MM.1S (cell line): Measurements from ENCODE around the gene B9D2.

Experiments
- DNase-seq: peaks from one replicate; pipeline ENCODE4 v3.0.0-alpha.2; 2015
- H2AFZ ChIP-seq: fragments of 300-600 bp; sonication (generic); 2 replicates; pipeline ENCODE4 v1.6.0; 2016; ENCODE audit warnings: antibody characterized with exemption, low read length
- H3F3A ChIP-seq: fragments of 300-600 bp; sonication (generic); 2 replicates; pipeline ENCODE4 v1.6.1; 2016; ENCODE audit warnings: mild to moderate bottlenecking, antibody characterized with exemption, low read length, moderate library complexity, mixed read lengths; ENCODE audit not compliant: insufficient read depth
- H3K27ac ChIP-seq: fragments of 300-600 bp; sonication (generic); 2 replicates; pipeline ENCODE4 v1.5.1; 2016; ENCODE audit warnings: mild to moderate bottlenecking, low read length
- H3K27me3 ChIP-seq: fragments of 300-600 bp; sonication (generic); replicated peaks from 2 replicates; pipeline ENCODE4 v1.6.0; 2016; ENCODE audit warnings: low read length; ENCODE audit not compliant: insufficient read depth
- H3K36me3 ChIP-seq: fragments of 300-600 bp; sonication (generic); replicated peaks from 2 replicates; pipeline ENCODE4 v1.6.1; 2016; ENCODE audit warnings: mild to moderate bottlenecking, low read length, mixed read lengths; ENCODE audit not compliant: insufficient read depth
- H3K4me1 ChIP-seq: fragments of 300-600 bp; sonication (generic); 2 replicates; pipeline ENCODE4 v1.6.1; 2016; ENCODE audit warnings: low read length, mixed read lengths
- H3K4me2 ChIP-seq: fragments of 300-600 bp; sonication (generic); 2 replicates; pipeline ENCODE4 v1.6.0; 2016; ENCODE audit warnings: low read depth, low read length
- H3K4me3 ChIP-seq: fragments of 300-600 bp; sonication (generic); 2 replicates; pipeline ENCODE4 v1.5.1; 2016; ENCODE audit warnings: low read length, mixed read lengths
- H3K79me2 ChIP-seq: fragments of 300-600 bp; sonication (generic); 2 replicates; pipeline ENCODE4 v1.6.1; 2016; ENCODE audit warnings: mixed run types, low read length, mixed read lengths
- H3K9ac ChIP-seq: fragments of 300-600 bp; sonication (generic); 2 replicates; pipeline ENCODE4 v1.6.1; 2016; ENCODE audit warnings: low read length, mixed read lengths
- H3K9me2 ChIP-seq: fragments of 300-600 bp; sonication (generic); replicated peaks from 2 replicates; pipeline ENCODE4 v1.6.1; 2016; ENCODE audit warnings: mild to moderate bottlenecking, low read length, mixed read lengths; ENCODE audit not compliant: insufficient read depth
- H3K9me3 ChIP-seq: fragments of 300-600 bp; sonication (generic); replicated peaks from 2 replicates; pipeline ENCODE4 v1.6.1; 2016; ENCODE audit warnings: mild to moderate bottlenecking, low read length, mixed read lengths; ENCODE audit not compliant: insufficient read depth
- H4K20me1 ChIP-seq: fragments of 300-600 bp; sonication (generic); 2 replicates; pipeline ENCODE4 v1.6.1; 2016; ENCODE audit warnings: mild to moderate bottlenecking, low read length, moderate library complexity, mixed read lengths; ENCODE audit not compliant: insufficient read depth
- EZH2 ChIP-seq: fragments of 300-600 bp; sonication (generic); optimal IDR thresholded peaks from 2 replicates; pipeline ENCODE3; 2017; ENCODE audit warnings: low read depth, mild to moderate bottlenecking, antibody characterized with exemption, low read length, mixed read lengths
- EZH2phosphoT487 ChIP-seq: fragments of 300-600 bp; sonication (generic); IDR thresholded peaks from 2 replicates; pipeline ENCODE4 v1.6.1; 2018; ENCODE audit warnings: antibody characterized with exemption, low read length
- TF ChIP-seq, protein P1 (sequence below): fragments of 300-600 bp; sonication (generic); IDR thresholded peaks from 2 replicates; pipeline ENCODE4 v1.5.1; 2016; ENCODE audit warnings: antibody characterized with exemption, low read length, mixed read lengths

Gene B9D2

DNA sequence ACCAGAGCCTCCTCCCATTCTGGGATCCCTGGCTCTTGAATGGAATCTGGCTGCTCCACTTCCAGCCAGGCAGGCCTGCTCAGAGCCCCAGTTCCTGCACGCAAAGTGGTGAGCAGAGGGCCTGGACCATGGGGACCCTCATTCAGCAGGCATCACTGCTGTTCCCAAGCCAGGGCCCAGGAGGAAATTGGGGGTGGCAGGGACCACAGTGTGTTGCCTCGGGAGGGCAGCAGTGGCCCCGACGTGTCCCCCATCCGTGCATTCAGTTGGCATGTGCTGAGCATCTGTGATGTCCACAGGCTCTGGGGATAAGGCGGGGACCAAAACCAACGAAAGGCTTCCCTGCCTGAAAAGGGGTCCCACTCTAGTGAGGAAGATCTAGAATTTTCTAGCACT, 42.7 kb downstream of the B9D2 start:
- H3K9ac ChIP-seq, result no peak overlapping the region
- no peaks in the 10 kb centered on the region for H3K4me1 ChIP-seq
- no peaks in the 10 kb centered on the region for H3K36me3 ChIP-seq
- TF ChIP-seq EZH2 (no peak), EZH2phosphoT487 (no peak)
- TF ChIP-seq, protein P1, sequence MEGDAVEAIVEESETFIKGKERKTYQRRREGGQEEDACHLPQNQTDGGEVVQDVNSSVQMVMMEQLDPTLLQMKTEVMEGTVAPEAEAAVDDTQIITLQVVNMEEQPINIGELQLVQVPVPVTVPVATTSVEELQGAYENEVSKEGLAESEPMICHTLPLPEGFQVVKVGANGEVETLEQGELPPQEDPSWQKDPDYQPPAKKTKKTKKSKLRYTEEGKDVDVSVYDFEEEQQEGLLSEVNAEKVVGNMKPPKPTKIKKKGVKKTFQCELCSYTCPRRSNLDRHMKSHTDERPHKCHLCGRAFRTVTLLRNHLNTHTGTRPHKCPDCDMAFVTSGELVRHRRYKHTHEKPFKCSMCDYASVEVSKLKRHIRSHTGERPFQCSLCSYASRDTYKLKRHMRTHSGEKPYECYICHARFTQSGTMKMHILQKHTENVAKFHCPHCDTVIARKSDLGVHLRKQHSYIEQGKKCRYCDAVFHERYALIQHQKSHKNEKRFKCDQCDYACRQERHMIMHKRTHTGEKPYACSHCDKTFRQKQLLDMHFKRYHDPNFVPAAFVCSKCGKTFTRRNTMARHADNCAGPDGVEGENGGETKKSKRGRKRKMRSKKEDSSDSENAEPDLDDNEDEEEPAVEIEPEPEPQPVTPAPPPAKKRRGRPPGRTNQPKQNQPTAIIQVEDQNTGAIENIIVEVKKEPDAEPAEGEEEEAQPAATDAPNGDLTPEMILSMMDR, result no peak
- no peaks in the 10 kb centered on the region for H3K9me2 ChIP-seq
- H3K4me3 ChIP-seq, result no peak overlapping the region
- no peak overlapping the region for H3K27ac ChIP-seq
- DNase-seq, result no peak
- H3F3A ChIP-seq, result 0 out of 2 replicates have a peak, but pooled peaks cover 8% of the 10 kb centered on the region
- no peaks in the 10 kb centered on the region for H3K9me3 ChIP-seq
- no peaks in the 10 kb centered on the region for H3K27me3 ChIP-seq
- H3K79me2 ChIP-seq, result peaks cover under 1% of the 10 kb centered on the region; the same call in 1 of the 2 replicates
- no peak overlapping the region for H3K4me2 ChIP-seq
- no peaks in the 10 kb centered on the region for H4K20me1 ChIP-seq
- H2AFZ ChIP-seq, result no peak overlapping the region

DNA sequence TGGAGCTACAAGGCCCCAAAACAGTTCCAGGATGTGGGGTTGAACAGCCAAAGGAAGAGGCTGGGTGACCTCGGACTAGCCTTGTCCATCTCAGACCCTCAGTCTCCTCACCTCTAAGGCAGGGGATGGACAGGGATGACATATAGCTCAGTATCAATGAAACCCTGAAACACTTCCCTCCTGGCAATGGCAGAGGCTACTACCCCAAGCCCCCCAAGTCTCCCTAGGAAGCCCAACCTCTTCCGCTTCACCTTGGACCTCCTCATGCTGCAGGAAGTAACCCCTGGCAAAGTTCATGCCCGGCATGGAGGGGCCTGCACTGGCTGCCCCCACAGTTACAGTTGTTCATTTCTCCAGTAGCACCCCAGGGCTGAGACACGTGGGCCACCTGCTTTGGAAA, 43.4 kb downstream of the B9D2 start:
- Histone ChIP-seq H3K4me2 (no peak overlapping the region), H4K20me1 (no peaks in the 10 kb centered on the region), H3K4me3 (no peak overlapping the region), H3K36me3 (no peaks in the 10 kb centered on the region), H3K27ac (no peak overlapping the region), H3K9ac (no peak overlapping the region), H3F3A (0 out of 2 replicates have a peak, but pooled peaks cover 8% of the 10 kb centered on the region), H3K4me1 (no peaks in the 10 kb centered on the region), H2AFZ (no peak overlapping the region), H3K9me2 (no peaks in the 10 kb centered on the region), H3K79me2 (peaks cover 6% of the 10 kb centered on the region; the same call in 1 of the 2 replicates), H3K9me3 (no peaks in the 10 kb centered on the region), H3K27me3 (no peaks in the 10 kb centered on the region)
- TF ChIP-seq, protein P1, result no peak
- TF ChIP-seq EZH2 (no peak), EZH2phosphoT487 (no peak)
- DNase-seq, result no peak

DNA sequence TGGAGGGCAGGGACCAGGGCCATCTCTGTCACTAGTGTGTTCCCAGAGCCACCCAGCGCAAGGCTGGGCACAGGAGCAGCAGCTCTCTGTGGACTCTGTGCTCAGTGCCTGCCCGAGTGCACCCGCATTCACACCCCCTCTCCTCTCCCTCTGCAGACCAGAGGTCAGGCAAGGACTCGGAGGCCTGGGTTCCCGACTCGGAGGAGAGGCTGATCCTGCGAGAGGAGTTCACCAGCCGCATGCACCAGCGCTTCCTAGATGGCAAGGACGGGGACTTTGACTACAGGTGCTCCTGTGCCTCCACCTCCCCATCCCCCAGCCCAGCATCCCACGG, 43.8 kb downstream of the B9D2 start:
- no peak overlapping the region for H3K9ac ChIP-seq
- H3K27me3 ChIP-seq, result no peaks in the 10 kb centered on the region
- DNase-seq, result no peak

More for the DNA sequence above, 43.8 kb downstream of the B9D2 start:
- H3F3A ChIP-seq, result 0 out of 2 replicates have a peak, but pooled peaks cover 8% of the 10 kb centered on the region
- TF ChIP-seq EZH2 (no peak), EZH2phosphoT487 (no peak)
- TF ChIP-seq, protein P1, result no peak
- peaks cover 9% of the 10 kb centered on the region for H3K79me2 ChIP-seq
- no peak overlapping the region for H3K4me2 ChIP-seq
- no peak overlapping the region for H2AFZ ChIP-seq
- no peaks in the 10 kb centered on the region for H3K9me2 ChIP-seq
- H3K4me3 ChIP-seq, result no peak overlapping the region
- no peaks in the 10 kb centered on the region for H4K20me1 ChIP-seq
- no peaks in the 10 kb centered on the region for H3K4me1 ChIP-seq
- H3K27ac ChIP-seq, result no peak overlapping the region
- no peaks in the 10 kb centered on the region for H3K9me3 ChIP-seq
- no peaks in the 10 kb centered on the region for H3K36me3 ChIP-seq
